Activated naive CD4-positive, alpha-beta T cell treated with anti-CD3 and anti-CD28 coated beads for 36 hours (primary cell): Measurements from ENCODE around the gene CARNS1. TPM values are rescaled to one million over a fixed set of nuclear protein-coding genes. Genes with fewer than 3 reads are reported as not detected.
"Not testable (repeated sequence)": the region's sequence is repeated elsewhere in the genome, so short reads cannot be mapped to it uniquely, and the experiment has no call there.

Experiments used
- CTCF ChIA-PET: fragments of 350-600 bp; sonication (Branson Sonifier 250); formaldehyde crosslinking; loops from one replicate; lab custom pipeline; 2021; ENCODE audit warnings: antibody characterized with exemption; lab: Charles Lee
- DNase-seq: peaks from one replicate; pipeline ENCODE4 v3.0.0-alpha.2; 2020
- H3K27ac Mint-ChIP-seq: one replicate; pipeline ENCODE4 v1.8.0; 2021; ENCODE audit warnings: mild to moderate bottlenecking, mixed read lengths
- H3K27me3 Mint-ChIP-seq: one replicate; pipeline ENCODE4 v1.8.0; 2021; ENCODE audit warnings: low read depth, mixed read lengths
- H3K36me3 Mint-ChIP-seq: one replicate; pipeline ENCODE4 v1.8.0; 2021; ENCODE audit warnings: low read depth, mixed read lengths
- H3K4me1 Mint-ChIP-seq: one replicate; pipeline ENCODE4 v1.8.0; 2021; ENCODE audit warnings: low read depth, mixed read lengths
- H3K4me3 Mint-ChIP-seq: one replicate; pipeline ENCODE4 v1.8.0; 2021; ENCODE audit warnings: mild to moderate bottlenecking, moderate library complexity, mixed read lengths
- H3K9me3 Mint-ChIP-seq: one replicate; pipeline ENCODE4 v1.8.0; 2021; ENCODE audit warnings: mixed read lengths
- intact Hi-C: fragments of 100-400 bp; cut with micrococcal nuclease; formaldehyde crosslinking; loops from one replicate; pipeline ENCODE4 v1.15.1; 2023
- total RNA-seq, 2 experiments: library from RNA; stranded (reverse); gene quantifications; one replicate each; pipeline ENCODE4 v1.2.3, GENCODE V29; 2021

The CARNS1 gene
- total RNA-seq, 2 experiments from 2014 or later, result 0.91 to 2.0 TPM

DNA sequence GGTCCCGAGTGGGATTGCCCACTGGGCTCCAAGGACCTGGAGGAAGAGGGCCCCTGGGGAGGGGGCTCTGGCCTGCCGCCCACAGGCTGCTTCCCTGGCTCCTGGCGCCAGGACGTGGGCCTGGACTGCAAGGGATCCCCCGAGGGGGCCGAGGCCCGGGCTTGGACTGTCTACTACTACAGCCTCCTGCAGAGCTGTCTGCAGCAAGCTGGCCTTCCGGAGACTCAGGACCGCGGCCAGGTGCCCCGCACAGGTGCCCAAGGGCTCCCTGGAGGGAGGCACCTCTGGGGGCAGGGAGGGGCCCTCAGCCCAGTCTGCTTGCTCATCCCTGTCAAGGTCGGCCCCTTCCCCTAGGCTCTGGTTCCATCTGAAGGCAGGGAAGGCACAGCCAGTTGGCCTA lies 1.9 kb downstream of the CARNS1 start:
- Mint-ChIP-seq H3K27me3 (no peaks in the 10 kb centered on the region), H3K9me3 (no peaks in the 10 kb centered on the region), H3K4me3 (no peak overlapping the region), H3K36me3 (no peaks in the 10 kb centered on the region), H3K27ac (no peak overlapping the region), H3K4me1 (peaks cover 58% of the 10 kb centered on the region)
- no peak for DNase-seq
- intact Hi-C loops, result loop anchor here (1.0 kb wide), 1 partner anchor 8 kb away; no protein-coding TSS in a partner anchor
- CTCF ChIA-PET, result interaction anchor here (4.7 kb wide), 1 partner anchor 14 kb away, joined by 28 read pairs; the partner anchor contains the start of genes PPP1CA and TBC1D10C

DNA sequence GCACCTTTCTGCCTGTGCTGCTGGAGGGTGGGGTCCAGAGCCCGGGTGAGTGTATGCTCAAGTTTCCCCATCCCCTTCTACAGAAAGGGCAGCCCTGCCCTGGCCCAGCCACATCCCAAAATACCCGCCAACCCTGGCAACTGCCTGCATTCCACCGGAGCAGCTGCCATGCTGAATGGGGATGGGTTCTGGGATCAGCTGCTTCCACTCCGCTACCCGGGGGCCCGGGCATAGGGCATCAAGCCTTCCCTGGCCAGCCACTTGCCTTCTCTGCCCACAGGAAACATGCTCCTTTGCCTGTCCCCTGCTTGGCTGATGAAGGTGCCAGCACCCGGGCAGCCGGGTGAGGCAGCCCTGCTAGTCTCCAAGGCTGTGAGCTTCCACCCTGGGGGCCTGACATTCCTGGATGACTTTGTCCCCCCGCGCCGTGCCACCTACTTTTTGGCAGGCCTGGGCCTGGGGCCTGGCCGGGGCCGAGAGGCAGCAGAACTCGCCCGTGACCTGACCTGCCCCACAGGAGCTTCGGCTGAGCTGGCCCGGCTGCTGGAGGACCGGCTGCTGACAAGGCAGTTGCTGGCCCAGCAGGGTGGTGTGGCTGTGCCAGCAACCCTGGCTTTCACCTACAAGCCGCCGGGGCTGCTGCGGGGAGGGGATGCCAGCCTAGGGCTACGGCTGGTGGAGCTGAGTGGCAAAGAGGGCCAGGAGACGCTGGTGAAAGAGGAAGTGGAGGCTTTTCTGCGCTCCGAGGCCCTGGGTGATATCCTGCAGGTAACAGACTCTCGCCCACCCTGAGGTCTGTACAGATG lies 3.2 kb downstream of the CARNS1 start:
- CTCF ChIA-PET, result interaction anchor here (0.9 to 4.7 kb wide), 3 partner anchors 16 to 73 kb away, joined by 3 to 28 read pairs (median 3); partner anchors contain the start of genes PPP1CA, PTPRCAP and TBC1D10C
- H3K4me3 Mint-ChIP-seq, result peak overlapping the region; percentile 53
- no peaks in the 10 kb centered on the region for H3K9me3 Mint-ChIP-seq
- H3K27me3 Mint-ChIP-seq, result no peaks in the 10 kb centered on the region
- no peak for DNase-seq
- H3K27ac Mint-ChIP-seq, result peak overlapping the region; percentile 46
- no peaks in the 10 kb centered on the region for H3K36me3 Mint-ChIP-seq
- H3K4me1 Mint-ChIP-seq, result peaks cover 51% of the 10 kb centered on the region
- intact Hi-C loops, result no loop called here

DNA sequence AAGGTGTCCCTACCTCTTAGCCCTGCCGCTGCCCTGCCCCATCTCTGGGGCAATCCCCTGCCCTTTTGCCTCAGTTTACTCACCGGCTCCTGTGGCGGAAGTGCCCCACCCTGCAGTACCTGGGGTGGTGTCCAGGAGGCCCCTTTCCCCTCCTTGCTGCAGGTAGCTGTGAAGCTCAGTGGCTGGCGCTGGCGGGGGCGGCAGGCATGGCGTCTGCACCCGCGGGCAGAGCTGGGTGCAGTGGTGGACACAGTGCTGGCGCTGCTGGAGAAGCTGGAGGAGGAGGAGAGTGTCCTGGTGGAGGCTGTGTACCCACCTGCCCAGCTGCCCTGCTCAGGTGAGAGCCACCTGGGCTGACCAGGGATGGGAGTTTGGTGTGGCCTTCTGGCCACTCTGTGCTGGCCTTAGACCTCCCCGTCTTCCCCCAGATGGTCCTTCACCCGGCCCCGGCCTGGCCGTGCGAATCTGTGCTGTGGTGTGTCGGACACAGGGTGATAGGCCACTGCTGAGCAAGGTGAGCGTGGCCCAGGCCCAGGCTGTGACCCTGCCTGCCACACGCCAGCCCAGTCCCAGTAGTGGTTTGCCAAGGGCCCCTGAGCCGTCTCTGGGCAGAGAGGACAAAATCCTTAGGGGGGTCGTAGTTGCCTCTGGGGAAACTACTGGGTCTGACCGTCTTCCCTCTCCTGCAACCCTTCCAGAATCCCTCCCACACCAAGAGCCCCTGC lies 4.0 kb downstream of the CARNS1 start:
- no peak for DNase-seq
- Mint-ChIP-seq H3K36me3 (no peaks in the 10 kb centered on the region), H3K27ac (peak overlapping the region; percentile 68), H3K4me3 (peak overlapping the region; percentile 77), H3K9me3 (no peaks in the 10 kb centered on the region), H3K4me1 (peaks cover 51% of the 10 kb centered on the region), H3K27me3 (no peaks in the 10 kb centered on the region)
- CTCF ChIA-PET, result interaction anchor here (0.9 to 4.7 kb wide), 5 partner anchors 10 to 68 kb away, joined by 3 to 28 read pairs (median 3); partner anchors contain the start of genes PPP1CA, PTPRCAP and TBC1D10C
- intact Hi-C loops, result loop anchor here (2.0 kb wide), 1 partner anchor 19 kb away; no protein-coding TSS in a partner anchor

DNA sequence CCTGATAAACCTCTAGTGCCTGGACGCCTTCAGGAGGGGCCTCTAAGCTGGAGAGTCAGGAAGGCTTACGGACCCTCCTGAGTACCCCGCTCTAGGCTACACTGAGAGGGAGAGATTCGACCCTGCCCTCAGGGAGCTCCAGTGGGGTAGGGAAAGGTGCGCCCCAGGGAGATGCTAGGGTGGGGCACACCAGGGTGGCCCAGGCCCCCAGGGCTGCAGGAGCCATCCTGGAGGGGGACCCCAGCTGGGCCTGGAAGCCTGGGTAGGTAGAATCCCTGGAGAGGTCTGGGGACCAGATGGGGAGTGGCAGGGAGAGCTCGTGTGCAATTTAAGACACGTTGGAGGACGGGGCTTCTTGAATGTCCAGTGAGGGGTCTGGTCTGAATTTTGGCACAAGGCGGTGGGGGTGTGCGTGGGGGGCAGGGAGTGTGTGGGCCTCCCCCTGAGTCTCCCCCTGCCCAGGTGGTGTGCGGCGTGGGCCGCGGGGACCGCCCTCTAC lies 4.7 kb downstream of the CARNS1 start:
- no peaks in the 10 kb centered on the region for H3K36me3 Mint-ChIP-seq
- no peaks in the 10 kb centered on the region for H3K27me3 Mint-ChIP-seq
- CTCF ChIA-PET, result interaction anchor here (0.9 to 4.7 kb wide), 4 partner anchors 11 to 69 kb away, joined by 3 to 28 read pairs (median 4); partner anchors contain the start of genes PPP1CA and TBC1D10C
- H3K4me1 Mint-ChIP-seq, result peaks cover 47% of the 10 kb centered on the region
- no peaks in the 10 kb centered on the region for H3K9me3 Mint-ChIP-seq
- H3K27ac Mint-ChIP-seq, result peak overlapping the region; percentile 76
- H3K4me3 Mint-ChIP-seq, result peak overlapping the region; percentile 77
- intact Hi-C loops, result loop anchor here (2.0 kb wide), 1 partner anchor 19 kb away; no protein-coding TSS in a partner anchor
- DNase-seq, result no peak

DNA sequence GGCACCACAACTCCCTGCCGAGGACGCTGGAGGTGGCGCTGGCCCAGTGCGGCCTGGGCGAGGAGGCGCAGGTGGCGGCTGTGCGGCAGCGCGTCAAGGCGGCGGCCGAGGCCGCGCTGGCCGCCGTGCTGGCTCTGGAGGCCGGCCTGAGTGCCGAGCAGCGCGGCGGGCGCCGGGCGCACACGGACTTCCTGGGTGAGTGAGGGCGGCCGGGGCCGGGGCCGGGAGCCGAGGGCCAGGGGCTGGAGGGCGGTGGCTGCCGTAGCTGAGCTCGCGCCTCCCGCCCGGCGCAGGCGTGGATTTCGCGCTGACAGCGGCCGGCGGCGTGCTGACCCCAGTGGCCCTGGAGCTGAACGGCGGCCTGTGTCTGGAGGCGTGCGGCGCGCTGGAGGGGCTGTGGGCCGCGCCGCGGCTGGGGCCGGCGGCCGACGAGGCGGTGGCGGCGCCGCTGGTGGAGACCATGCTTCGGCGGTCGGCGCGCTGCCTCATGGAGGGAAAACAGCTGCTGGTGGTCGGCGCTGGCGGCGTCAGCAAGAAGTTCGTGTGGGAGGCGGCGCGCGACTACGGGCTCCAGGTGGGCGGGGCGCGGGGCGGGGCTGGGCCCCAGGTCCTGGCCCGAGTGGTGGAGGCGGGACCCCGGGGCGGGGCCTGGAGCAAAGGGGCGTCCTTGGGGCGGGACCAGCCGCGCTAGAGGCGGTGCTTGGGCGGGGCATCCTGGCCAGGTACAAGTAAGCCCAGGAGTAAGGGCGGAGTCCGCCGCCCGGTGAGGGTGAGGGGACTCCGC lies 5.4 kb downstream of the CARNS1 start:
- intact Hi-C loops, result loop anchor here (1.0 to 2.0 kb wide), 2 partner anchors 18 to 19 kb away; no protein-coding TSS in a partner anchor
- Mint-ChIP-seq H3K4me1 (peaks cover 46% of the 10 kb centered on the region), H3K27ac (peak overlapping the region; percentile 50)

DNA sequence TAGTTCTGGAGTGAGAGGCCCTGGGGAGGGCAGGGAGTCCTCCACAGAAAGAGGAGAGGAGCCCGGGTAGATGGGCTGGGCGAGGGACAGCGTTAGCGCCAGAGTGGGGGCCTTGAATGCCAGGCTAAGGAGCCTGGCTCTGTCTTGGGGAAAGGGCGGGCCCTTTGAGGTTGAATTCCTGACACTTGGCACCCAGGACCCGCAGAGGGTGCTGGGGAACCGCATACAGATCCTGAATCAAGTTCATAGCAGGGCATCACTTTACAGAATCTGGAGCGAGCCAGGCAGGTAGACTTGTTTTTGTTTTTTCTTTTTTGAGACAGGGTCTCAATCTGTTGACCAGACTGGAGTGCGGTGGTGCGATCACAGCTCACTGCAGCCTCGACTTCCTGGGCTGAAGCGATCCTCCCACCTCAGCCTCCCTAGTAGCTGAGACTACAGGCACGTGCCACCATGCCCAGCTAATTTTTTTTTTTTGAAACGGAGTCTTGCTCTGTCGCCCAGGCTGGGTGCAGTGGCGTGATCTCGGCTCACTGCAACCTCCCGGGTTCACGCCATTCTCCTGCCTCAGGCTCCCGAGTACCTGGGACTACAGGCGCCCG lies 6.1 kb downstream of the CARNS1 start:
- CTCF ChIA-PET, result interaction anchor here (4.7 kb wide), 1 partner anchor 19 kb away, joined by 28 read pairs; the partner anchor contains the start of genes PPP1CA and TBC1D10C
- intact Hi-C loops, result loop anchor here (1.0 to 2.0 kb wide), 2 partner anchors 17 to 19 kb away; no protein-coding TSS in a partner anchor
- peak overlapping the region; percentile 60 for H3K4me3 Mint-ChIP-seq
- H3K9me3 Mint-ChIP-seq, result no peaks in the 10 kb centered on the region
- H3K27ac Mint-ChIP-seq, result peak overlapping the region; percentile 50
- DNase-seq, result no peak
- H3K4me1 Mint-ChIP-seq, result peaks cover 39% of the 10 kb centered on the region
- no peaks in the 10 kb centered on the region for H3K36me3 Mint-ChIP-seq
- no peaks in the 10 kb centered on the region for H3K27me3 Mint-ChIP-seq

More for the DNA sequence above, 5.4 kb downstream of the CARNS1 start:
- Mint-ChIP-seq H3K9me3 (no peaks in the 10 kb centered on the region), H3K27me3 (no peaks in the 10 kb centered on the region), H3K36me3 (no peaks in the 10 kb centered on the region), H3K4me3 (peak overlapping the region; percentile 77)
- CTCF ChIA-PET, result interaction anchor here (0.9 to 4.7 kb wide), 4 partner anchors 12 to 69 kb away, joined by 3 to 28 read pairs (median 4); partner anchors contain the start of genes PPP1CA and TBC1D10C
- DNase-seq, result peak; percentile 97

DNA sequence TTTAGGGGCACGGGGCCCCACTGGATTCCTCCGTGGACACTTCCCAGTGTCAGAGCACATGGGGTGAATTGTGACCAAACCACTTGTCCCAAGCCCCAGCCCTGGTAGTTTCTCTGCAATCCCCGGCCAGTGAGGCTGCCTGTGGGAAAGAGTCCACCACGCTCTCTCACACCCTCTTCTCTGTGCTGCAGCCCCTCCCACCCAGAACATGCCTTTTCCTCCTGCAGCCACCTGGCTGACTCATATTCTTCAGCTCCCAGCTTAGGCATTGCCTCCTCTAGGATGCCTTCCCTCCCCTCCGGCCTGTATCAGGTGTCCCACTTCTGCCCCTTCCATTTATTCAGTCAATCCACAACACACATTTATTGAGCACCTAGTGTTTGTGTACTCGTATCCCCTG lies 7.4 kb downstream of the CARNS1 start:
- CTCF ChIA-PET, result no interaction called here
- H3K36me3 Mint-ChIP-seq, result no peaks in the 10 kb centered on the region
- H3K27me3 Mint-ChIP-seq, result no peaks in the 10 kb centered on the region

DNA sequence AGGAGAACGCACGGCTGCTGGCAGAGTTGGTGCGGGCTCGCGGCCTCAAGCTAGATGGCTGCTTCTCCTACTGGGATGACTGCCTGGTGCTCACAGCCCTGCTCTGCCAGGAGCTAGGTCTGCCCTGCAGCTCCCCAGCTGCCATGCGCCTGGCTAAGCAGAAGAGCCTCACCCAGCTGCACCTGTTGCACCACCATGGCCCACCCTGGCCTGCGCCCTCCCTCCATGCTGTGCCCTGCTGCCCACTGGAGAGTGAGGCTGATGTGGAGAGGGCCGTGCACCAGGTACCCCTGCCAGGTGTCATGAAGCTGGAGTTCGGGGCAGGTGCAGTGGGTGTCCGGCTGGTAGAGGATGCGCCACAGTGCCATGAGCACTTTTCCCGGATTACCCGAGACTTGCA lies 8.0 kb downstream of the CARNS1 start:
- intact Hi-C loops, result no loop called here
- no peaks in the 10 kb centered on the region for H3K27me3 Mint-ChIP-seq
- DNase-seq, result no peak
- H3K4me3 Mint-ChIP-seq, result no peak overlapping the region
- peaks cover 32% of the 10 kb centered on the region for H3K4me1 Mint-ChIP-seq
- H3K27ac Mint-ChIP-seq, result no peak overlapping the region
- H3K36me3 Mint-ChIP-seq, result peaks cover 2% of the 10 kb centered on the region
- CTCF ChIA-PET, result no interaction called here
- H3K9me3 Mint-ChIP-seq, result no peaks in the 10 kb centered on the region

More for the DNA sequence above, 7.4 kb downstream of the CARNS1 start:
- Mint-ChIP-seq H3K9me3 (no peaks in the 10 kb centered on the region), H3K4me1 (peaks cover 36% of the 10 kb centered on the region), H3K4me3 (no peak overlapping the region), H3K27ac (no peak overlapping the region)
- DNase-seq, result no peak
- intact Hi-C loops, result no loop called here

DNA sequence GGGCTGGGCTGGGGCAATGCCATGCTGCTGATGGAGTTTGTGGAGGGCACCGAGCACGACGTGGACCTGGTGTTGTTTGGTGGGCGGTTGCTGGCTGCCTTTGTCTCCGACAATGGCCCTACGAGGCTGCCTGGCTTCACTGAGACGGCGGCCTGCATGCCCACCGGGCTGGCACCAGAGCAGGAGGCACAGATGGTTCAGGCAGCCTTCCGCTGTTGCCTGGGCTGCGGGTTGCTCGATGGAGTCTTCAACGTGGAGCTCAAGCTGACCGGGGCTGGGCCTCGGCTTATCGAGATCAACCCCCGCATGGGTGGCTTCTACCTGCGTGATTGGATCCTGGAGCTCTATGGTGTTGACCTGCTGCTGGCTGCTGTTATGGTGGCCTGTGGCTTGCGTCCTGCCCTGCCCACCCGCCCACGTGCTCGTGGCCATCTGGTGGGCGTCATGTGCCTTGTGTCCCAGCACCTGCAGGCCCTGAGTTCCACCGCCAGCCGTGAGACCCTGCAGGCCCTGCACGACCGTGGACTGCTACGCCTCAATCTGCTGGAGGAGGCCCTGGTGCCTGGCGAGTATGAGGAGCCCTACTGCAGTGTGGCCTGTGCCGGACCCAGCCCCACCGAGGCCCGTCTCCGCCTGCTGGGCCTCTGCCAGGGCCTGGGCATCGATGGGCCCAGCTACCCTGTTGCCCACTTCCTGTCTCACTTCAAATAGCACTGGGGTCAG lies 8.6 kb downstream of the CARNS1 start:
- Mint-ChIP-seq H3K4me1 (peaks cover 30% of the 10 kb centered on the region), H3K4me3 (no peak overlapping the region), H3K36me3 (peaks cover 3% of the 10 kb centered on the region), H3K27ac (no peak overlapping the region), H3K27me3 (no peaks in the 10 kb centered on the region), H3K9me3 (no peaks in the 10 kb centered on the region)
- intact Hi-C loops, result no loop called here
- CTCF ChIA-PET, result interaction anchor here (0.6 kb wide), 1 partner anchor 129 kb away, joined by 6 read pairs; no protein-coding TSS in a partner anchor
- no peak for DNase-seq

DNA sequence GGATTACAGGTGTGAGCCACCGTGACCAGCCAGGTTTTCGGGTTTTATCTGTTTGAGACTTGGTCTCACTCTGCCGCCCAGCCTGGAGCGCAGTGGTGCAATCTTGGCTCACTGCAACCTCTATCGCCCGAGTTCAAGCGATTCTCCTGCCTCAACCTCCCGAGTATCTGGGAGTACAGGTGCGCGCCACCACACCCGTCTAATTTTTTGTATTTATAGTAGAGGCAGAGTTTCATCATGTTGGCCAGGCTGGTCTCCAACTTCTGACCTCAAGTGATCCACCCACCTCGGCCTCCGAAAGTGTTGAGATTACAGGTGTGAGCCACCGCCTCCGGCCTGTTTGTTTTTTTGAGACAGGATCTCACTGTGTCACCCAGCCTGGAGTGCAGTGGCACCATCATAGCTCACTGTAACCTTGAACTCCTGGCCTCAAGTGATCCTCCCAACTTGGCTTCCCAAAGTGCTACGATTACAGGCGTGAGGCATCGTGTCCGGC lies 11.9 kb downstream of the CARNS1 start:
- Mint-ChIP-seq H3K4me1 (peaks cover 34% of the 10 kb centered on the region), H3K27ac (peak overlapping the region; percentile 97), H3K36me3 (peaks cover 12% of the 10 kb centered on the region), H3K4me3 (peak overlapping the region; percentile 98)
- intact Hi-C loops, H3K27me3 Mint-ChIP-seq, H3K9me3 Mint-ChIP-seq: not testable (repeated sequence)
- CTCF ChIA-PET, result interaction anchor here (1.8 to 2.7 kb wide), 2 partner anchors 24 to 25 kb away, joined by 4 to 7 read pairs; partner anchors contain the start of genes PPP1CA and TBC1D10C
- peak; percentile 28 for DNase-seq
